NT2/D1 (cell line): ENCODE measurements around the gene NPIPB6.
"Not testable (repeated sequence)": the region's sequence is repeated elsewhere in the genome, so short reads cannot be mapped to it uniquely, and the experiment has no call there.

Experiments
- SUZ12 ChIP-seq: IDR thresholded peaks from 2 replicates; pipeline ENCODE4 v1.6.1; 2011; ENCODE audit not compliant: insufficient read length, insufficient read depth; ENCODE audit errors: extremely low read depth
- YY1 ChIP-seq: IDR thresholded peaks from 2 replicates; pipeline ENCODE4 v1.6.1; 2011; ENCODE audit not compliant: insufficient read length, insufficient read depth
- ZNF274 ChIP-seq: IDR thresholded peaks from 2 replicates; pipeline ENCODE4 v1.6.1; 2011; ENCODE audit warnings: mild to moderate bottlenecking, low read depth, low read length

GRCh38 chr16:28338230-28338629, 25.1 kb downstream of the NPIPB6 start:
- not testable (repeated sequence) for TF ChIP-seq ZNF274, YY1, SUZ12
